Stimulated activated CD8-positive, alpha-beta memory T cell treated with anti-CD3 and anti-CD28 coated beads, Interleukin-2, amount 100 ng/mL, for 48 hours (primary cell): ENCODE results near the gene GAPDHS.
A peak's percentile ranks its signal among the peaks of the same experiment; 100 is the strongest.

Experiments
- DNase-seq, 2 donors: peaks; one replicate each; pipeline ENCODE4 v3.0.0-alpha.2; 2020; ENCODE audit warnings: low read depth in 2 of 2

The GAPDHS gene

DNA sequence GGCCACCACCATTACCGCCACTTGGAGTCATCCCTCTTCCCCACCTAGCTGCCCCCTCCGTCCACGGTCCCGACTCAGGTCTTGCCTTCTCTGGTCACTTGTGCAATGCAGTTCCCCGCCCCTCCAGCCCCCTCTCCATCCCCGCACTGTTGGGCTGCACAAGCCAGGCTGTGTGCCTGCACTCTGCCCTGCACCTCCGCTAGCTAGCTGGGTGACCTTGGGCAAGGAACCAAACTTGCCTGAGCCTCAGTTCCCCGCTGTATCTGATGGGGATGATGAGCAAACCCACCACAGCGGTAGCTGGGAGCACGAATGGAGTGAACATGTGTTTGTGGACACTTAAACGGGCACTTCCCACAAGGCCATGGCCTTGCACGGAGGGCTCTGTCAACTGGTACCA, 6.6 kb downstream of the GAPDHS start:
- DNase-seq = no peak

DNA sequence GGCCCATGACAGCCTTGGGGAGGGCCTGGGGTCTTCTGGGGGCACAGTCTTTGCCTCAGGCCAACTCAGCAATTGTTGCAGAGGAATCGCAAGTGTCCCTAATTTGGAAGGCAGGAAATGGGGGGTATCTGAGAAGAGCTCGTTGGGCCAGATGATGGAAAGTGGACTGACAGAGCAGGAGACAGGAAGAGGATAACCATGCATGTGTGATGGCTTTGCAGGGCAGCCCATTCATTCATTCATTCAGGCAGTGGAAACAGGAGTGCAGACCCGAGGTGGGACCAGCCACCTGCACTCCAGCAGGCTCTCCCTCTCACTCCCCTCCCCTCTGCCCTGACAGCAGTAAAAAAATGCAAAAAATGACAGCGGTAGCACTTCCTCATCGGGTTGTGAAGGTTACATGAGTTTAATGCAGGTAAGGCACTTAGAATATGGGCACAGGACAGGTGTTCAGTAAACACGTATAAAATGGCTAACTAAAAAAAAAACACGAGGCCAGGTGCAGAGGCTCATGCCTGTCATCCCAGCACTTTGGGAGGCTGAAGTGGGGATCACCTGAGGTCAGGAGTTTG, 7.2 kb downstream of the GAPDHS start:
- no peak for DNase-seq

DNA sequence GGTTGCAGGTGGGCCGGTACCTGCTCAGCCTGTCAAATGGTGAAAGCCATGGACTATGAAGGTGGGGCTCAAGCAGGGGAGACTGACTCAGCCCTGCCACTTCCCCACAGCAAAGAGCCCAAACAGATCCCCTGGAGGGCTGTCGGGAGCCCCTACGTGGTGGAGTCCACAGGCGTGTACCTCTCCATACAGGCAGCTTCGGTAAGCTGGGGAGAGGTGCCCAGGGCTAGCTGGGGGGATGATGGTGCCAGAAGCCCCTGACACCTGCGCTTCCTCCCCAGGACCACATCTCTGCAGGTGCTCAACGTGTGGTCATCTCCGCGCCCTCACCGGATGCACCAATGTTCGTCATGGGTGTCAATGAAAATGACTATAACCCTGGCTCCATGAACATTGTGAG, 9.0 kb downstream of the GAPDHS start:
- DNase-seq = no peak

DNA sequence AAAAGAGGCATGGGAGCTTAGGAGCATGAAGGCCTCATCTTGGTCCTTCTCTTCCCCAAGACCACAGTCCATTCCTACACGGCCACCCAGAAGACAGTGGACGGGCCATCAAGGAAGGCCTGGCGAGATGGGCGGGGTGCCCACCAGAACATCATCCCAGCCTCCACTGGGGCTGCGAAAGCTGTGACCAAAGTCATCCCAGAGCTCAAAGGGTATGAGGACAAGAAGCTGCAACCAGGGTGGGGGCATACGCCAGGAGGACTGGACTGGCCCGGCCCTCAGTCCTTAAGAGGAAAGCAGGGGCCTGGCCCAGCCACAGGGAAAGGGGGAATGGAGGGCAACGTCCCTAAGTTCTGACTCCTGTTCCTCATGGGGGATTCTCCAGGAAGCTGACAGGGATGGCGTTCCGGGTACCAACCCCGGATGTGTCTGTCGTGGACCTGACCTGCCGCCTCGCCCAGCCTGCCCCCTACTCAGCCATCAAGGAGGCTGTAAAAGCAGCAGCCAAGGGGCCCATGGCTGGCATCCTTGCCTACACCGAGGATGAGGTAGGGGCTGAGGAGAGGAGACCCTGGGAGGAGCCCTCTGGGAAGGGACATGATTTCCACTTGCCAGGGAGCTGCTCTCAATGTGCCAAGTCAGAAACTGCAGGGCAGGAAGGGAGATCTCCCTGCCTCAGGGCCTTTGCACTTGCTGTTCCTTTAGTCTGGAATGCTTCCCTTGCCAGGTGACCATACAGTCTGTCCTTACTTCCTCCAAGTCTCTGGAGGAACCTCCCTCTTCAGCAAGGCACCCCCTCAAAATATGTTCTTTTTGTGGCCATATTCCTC, 10.2 kb downstream of the GAPDHS start:
- DNase-seq = no peak

DNA sequence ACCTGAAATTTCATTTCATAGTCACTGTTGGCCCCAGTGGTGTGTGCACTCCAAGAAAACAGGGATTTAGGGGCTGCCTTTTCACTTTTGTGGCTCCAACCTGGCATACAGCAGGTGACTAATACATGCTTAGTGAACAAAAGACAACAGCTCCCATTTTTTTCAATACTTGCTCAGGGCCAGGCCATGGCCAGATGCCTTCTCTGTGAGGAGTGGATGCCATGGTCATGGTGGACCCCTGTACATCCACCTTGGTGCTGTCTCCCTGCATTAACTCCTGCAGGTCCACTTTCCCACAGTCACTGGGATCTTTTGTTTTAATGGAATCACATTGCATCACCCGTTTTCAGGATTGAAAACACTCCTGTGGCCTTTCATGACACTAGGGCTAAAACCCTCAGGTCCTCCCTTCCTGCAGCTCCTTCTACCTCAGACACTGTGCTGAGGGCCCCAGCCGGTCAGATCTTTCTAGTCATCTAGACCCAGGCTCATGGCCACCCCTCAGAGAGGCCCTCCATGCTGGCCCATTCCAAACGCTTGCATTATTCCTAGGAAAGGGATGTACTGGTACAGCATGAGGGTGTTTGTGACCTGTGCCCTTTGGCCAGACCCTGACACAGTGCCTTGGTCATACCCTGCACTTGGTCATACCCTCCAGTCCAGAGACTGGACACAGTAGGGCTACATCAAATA, 11.0 kb downstream of the GAPDHS start:
- DNase-seq = no peak

DNA sequence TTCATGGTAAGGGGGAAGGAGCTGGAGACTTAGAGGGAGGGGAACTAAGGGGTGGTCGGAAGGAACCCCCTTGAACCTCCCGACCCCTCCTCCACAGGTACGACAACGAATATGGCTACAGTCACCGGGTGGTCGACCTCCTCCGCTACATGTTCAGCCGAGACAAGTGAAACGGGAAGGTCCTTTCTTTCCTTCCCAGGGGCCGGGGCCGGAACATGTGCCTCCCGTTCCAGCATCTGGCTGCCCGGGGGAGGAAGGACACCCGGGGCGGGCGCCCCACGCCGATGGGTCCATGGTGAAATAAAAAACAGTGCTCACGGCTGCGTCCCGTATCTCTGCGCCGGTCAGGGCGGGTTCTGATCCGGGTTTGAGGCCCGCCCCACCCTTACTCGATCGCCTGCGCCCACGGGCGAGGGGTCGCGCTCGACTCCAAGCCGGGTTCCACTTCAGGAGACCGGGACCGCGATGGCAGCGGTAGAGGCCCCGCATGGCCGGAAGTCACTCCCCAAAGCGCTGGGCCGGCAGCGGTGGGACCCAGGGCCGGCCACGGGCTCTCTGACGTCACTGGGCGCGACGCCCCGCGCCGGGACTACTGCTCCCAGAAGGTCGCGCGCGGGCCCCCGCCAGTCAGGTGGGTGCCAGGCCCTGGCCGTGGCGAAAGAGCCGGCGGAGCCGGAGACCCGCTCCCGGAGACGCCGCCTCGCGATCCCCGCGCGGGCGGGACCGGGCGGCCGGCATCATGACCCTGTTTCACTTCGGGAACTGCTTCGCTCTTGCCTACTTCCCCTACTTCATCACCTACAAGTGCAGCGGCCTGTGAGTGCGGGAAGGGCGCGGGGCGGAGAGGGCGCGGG, 12.0 kb downstream of the GAPDHS start, which contains the start of gene TMEM147:
Gene TMEM147, plus strand, starts transcription at position 626 of the 854 bp plus-strand sequence. Its CDS starts 114 bp downstream, at position 740.
- peak; percentile 86 to 88 for DNase-seq

DNA sequence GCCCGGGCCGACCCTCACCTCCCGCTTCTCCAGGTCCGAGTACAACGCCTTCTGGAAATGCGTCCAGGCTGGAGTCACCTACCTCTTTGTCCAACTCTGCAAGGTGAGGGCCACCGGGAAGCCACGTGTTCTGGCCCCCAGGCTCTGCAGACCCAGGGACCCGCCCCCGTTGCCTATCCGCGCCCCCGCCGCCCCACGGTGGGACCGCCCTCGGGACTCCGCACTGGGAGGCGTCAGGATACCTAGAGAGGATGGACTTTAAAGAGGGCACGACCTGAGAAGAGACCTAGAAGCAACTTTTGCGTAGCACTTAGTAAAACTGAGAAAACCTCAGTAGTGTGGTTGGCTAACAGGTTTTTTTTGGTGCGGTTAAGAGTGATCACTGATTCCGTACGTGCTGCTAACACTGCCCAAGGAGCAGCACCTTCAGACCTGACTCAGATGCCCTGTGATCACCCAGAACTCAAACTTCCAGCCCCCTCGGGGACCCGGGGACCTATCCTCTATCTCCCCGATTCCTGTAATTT, 12.7 kb downstream of the GAPDHS start:
- DNase-seq = peak; percentile 67 to 74

DNA sequence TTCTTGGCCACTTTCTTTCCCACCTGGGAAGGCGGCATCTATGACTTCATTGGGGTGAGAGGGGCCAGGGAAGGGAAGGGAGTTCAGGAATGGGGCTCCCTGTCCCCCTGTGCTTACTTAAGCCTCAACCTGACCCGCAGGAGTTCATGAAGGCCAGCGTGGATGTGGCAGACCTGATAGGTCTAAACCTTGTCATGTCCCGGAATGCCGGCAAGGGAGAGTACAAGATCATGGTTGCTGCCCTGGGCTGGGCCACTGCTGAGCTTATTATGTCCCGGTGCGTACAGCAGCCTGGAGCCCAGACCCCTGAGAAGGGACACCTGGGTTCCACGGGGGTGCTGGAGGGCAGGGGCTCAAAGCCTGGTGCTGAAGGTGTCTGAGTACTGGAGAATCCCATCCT, 13.3 kb downstream of the GAPDHS start:
- no peak for DNase-seq

DNA sequence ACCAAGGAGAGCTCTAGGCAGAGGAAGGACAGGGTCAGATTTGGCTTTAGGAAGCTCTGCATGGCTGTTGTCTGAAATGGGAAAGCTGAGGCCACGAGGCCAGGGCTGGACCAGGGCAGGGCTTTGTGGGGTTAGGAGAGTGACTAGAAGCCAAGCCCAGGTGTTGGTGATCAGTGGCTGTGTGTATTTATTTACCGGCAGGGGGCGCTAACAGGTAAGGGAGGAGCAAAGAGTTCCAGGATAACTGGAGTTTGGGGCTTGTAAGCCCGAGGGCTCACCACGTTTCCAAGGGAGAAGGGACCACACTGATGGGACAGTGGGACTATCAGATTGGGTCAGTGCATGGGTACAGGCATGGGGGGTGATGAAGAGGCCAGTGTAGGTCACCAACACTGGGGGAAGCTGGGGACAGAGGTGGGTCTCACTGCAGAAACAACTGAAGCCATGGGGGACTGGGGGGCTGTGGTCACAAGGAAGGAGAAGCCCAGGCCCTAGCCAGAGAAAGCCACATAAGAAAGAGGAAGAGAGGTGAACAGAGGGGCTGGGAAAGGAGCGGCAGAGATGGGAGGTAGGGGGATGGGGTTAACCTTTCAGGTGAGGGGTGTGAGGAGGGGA, 16.0 kb downstream of the GAPDHS start:
- DNase-seq = peak; percentile 27 to 28

DNA sequence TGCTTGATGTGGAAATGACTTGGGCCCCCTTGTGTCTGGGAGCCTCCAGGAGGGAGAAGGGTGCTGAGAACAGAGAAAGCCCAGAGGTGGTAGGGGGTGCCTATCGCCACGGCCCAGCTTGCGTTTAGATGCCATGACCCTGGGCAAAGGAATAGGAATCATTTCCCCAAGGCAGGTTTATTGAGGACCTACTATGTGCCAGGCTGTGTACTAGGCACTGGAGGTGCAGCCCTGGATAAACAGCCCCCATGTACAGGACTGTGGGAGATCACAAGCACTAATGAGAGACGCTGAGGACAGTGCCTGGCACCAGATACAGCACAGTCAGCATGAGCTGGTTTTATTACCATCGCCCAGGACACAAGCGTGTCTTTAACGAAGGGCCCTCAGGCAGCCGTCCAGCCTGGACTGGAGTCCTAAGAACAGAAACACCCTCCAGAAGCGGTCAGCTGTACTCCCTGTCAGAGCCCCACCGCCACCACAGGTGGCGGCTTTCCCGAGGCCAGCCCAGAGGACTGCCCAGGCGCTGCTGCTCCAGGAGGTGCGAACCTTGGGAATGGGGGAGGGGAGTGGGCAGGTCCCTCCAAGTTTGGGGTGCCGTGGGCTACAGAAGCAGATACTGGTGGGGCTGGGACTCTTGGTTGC, 16.7 kb downstream of the GAPDHS start:
- DNase-seq = no peak

DNA sequence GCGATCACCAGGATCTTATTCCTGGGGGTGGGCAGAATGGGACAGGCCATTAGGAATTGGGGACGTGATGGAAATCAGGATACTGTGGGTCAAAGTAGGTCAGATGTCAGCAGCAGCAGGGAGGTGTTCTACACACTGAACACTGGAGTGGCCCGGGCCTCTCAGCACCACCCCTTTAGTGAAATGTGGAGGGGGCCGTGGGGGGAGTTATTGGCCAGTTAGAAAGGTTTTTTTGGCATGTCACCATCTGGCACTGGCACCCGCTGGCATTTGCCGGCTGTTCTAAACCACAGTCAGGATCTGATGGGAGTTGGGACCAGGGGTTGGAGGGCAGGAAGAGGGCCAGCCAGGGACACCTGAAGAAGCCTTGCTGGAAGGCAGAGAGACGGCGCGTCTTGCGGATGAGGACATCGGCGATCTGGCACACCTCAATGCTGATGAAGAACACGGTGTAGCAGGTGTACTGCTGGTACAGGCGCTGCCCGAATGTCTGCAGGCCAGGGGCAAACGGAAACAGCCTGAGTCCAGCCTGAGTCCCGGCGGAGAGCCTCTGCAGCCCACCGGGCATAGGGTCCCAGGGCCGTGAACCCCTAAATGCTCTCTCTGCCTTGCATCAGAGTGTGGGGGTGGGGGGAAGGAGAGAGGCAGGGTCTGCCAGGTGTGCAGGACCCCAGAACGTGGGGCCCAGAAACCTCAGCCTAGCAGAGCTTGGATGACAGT, 18.0 kb downstream of the GAPDHS start:
- no peak for DNase-seq

DNA sequence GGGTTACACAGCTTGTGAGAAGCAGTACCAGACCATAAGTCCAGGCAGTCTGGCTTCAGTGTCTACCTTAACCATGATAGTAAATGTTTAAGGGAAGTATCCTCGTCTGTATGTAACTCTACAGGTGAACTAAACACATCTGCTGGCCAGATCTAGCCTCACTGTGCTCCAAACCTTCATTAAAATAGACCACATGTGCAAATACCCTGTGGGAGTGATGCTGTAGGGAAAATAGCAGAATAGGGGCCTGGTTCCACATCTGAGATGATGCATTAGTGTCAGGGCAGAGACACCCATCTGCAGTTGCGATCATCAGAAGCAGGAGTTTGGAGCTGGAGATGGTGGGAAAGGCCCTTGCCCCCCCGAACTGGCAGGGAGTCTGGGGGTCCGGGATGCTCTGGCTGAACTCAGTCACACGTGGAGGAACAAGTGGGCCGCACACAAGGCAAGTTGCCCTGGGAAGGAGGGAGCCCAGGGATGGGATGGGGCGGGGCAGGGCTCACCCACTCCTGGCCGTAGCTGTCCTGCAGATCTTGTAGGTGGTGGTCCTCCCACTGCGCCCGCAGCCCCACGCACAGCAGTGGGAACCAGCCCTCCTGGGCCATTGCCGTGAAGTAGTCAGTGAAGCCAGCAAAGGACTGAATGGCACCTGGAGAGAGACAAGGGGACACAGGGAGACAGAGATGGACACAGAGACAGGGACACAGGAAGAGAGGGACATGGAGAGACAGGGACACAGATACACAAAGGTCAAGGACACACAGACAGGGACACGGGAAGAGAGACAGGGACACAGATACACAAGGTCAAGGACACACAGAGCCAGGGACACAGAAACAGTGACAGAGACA, 19.5 kb downstream of the GAPDHS start:
- DNase-seq = no peak

DNA sequence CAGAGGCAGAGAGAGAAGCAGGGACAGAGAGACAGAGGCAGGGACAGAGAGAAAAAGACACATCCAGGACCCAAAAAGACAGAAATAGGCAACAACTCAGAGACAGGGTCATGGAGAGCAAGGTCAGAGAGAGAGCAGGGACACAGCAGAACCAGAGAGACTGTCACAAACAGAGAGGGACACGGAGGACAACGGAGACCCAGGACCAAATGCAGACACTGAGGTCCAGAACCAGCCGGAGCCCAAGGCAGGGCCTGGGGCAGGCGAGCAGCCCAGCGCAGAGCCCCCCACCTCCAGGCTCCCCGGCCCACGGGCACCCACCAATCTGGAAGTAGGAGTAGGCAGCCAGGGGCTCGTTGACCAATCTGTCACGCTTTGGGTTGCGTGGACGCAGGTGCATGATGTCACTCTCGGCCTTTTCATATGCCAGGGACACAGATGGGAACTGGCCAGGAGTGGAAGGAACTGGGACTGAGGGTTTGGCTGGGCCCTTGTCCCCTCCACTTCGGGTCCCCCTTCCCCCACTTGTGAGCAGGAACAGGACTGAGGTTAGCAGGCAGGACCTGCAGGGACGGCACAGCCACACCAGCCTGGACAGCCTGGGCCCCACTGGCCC, 20.2 kb downstream of the GAPDHS start:
- no peak for DNase-seq

DNA sequence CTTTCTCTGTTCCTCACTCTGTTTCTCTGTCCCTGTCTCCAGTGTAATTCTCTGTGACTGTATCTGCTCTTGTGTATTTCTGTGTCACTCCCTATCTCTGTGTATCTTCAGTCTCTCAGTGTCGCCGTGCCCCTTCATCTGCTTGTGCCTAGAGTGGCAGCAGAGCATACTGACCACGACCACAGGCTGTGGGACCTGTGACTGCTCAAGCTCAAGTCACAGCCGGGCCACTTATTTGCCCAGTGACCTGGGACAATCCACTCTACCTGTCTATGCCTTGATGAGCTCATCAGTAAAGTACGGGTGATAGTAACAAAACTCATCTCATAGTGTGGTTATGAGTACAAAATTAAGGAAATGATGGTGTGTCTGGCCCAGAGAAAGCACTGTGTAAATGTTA, 20.8 kb downstream of the GAPDHS start:
- no peak for DNase-seq

DNA sequence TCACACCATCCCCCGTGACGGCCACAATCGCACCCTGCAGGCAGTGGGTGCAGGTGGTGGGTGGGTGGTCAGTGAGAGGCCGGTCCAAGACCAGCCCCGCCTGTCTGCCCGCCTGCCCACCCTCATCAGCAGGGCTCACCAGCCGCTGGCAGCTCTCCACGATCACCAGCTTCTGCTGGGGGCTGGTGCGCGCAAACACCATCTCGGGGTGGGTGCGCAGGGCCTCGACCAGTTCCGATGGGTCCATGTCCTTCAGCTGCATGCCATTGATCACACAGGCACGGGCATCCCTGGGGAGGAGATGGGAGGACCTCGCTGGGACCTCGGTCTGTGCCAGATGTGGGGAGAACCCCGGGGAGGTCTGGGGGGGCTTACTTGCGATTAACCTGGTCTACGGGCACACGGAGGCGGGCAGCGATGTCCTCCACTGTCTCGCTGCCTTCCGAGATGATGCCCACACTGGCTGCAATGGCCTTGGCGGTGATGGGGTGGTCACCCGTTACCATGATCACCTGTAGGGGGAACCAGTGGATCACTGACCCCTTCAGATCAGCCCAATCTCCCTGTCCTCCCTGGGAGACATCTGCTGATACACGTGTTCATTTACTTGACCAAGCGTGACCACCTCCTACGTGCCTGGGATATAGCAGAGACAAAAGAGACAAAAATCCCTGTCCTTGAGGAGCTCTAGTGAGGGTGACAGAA, 22.2 kb downstream of the GAPDHS start:
- DNase-seq = no peak

DNA sequence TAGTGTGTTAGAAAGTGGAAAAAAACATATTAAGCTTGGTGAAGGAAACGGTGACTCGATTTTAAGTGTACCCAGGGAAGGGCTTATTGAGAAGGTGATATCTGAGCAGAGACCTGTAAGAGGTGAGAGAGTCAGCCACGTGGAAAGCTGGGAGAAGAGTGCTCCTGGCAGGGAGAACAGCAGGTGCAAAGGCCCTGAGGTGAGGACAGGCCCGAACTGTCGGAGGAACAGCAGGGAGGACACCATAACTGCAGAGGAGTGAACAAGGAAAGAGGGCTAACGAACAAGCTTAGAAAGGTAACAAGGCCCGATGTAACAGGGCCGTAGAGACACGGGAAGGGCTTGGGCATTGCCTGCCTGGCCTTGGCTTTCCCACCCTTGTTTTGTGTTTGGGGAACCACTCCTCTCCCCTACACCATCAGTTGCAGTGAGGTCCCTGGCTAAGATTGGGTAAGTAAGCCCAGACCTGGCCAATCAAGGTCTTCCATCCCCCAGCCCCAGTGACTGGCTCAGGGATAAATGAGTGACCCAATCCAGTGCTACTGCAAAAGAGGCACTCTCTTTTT, 22.9 kb downstream of the GAPDHS start:
- DNase-seq = no peak

DNA sequence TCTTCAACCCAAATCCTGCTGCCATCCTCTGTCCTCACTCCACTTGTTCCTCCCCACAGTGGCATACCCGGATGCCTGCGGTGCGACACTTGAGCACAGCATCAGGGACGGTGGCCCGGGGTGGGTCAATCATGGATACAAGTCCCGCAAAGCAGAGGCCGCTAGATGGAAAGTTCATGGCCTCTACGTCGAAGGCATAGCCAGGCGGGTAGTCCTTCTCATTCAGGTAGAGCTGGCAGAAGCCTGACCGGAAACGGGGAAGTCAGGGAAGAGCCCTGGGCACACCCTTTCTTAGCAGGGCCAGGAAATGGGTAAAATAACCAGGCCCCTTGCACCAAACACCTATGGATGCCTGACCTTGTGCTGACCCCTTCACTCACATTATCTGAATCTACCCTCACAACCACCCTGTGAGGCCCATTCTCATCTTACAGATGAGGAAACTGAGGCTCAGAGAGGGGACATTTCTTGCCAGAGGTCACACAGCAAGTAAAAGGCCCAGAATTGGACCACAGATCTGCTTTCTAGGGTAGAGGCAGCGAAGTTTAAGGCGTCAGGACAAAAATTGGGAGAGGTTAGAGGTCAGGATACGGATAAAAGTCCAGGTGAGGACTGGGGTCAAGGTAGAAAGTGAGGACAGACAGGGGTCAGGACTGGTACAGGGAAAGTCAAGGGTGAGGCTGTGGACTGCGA, 23.7 kb downstream of the GAPDHS start:
- DNase-seq = no peak
